HepG2 (cell line): ENCODE measurements around the gene IP6K1. TPM values are rescaled to one million over a fixed set of nuclear protein-coding genes. Genes with fewer than 3 reads are reported as not detected.

Experiments used
- ATAC-seq: fragments of 200-7000 bp; cut with Tn5 transposase; 3 replicates; pipeline ENCODE4 v1.9.1; 2020; ENCODE audit warnings: mild to moderate bottlenecking, moderate library complexity
- BruUV-seq: library from RNA; stranded (reverse); fragments of 400-500 nt; replicated peaks from 2 replicates; lab custom pipeline; 2021; lab: Mats Ljungman, UMichigan
- CTCF ChIA-PET: fragments of 300-600 bp; formaldehyde crosslinking; extraction: SDS; loops from one replicate; lab custom pipeline; 2021; ENCODE audit warnings: low total read pairs, inconsistent platforms, low intra/inter-chr PET ratio; lab: Yijun Ruan, JAX
- POLR2A ChIA-PET: fragments of 350-600 bp; sonication (Branson Sonifier 250); formaldehyde crosslinking; loops from one replicate; lab custom pipeline; 2020; ENCODE audit warnings: antibody characterized with exemption, inconsistent platforms; lab: Yijun Ruan, JAX
- DNase-seq: peaks from one replicate; pipeline ENCODE4 v3.0.0-alpha.2; 2015; ENCODE audit warnings: low spot score
- FAIRE-seq: peaks from 3 replicates; lab custom pipeline; 2011; peaks lifted over from hg19 to GRCh38; lab: Jason Lieb, UNC
- H2AFZ ChIP-seq: one replicate; pipeline ENCODE4 v1.6.1; 2011; ENCODE audit warnings: low read length, inconsistent platforms
- H3K27ac ChIP-seq: fragments of 300-600 bp; 3 replicates; pipeline ENCODE4 v1.8.0; 2011; ENCODE audit warnings: mixed run types, mild to moderate bottlenecking, mixed read lengths, low read length, inconsistent platforms; ENCODE audit not compliant: insufficient read depth; ENCODE audit errors: extremely low read length
- H3K27me3 ChIP-seq, 2 experiments: fragments of 200-600 bp in 1 of 2; 2 replicates in 1 of 2; 3 replicates in 1 of 2; pipeline versions ENCODE4 v1.6.0 to v1.8.0; 2011; ENCODE audit warnings: low read length in 2 of 2, mild to moderate bottlenecking in 2 of 2, moderate library complexity in 2 of 2, inconsistent platforms in 1 of 2; ENCODE audit not compliant: insufficient read depth in 2 of 2, control insufficient read depth in 1 of 2
- H3K36me3 ChIP-seq, 2 experiments: fragments of 200-600 bp in 1 of 2; replicated peaks in 1 of 2; 2 replicates in 1 of 2; 3 replicates in 1 of 2; pipeline versions ENCODE4 v1.5.1 to v1.8.0; 2011; ENCODE audit warnings: low read length in 2 of 2, inconsistent platforms in 1 of 2; ENCODE audit not compliant: insufficient read depth in 2 of 2, control insufficient read depth in 1 of 2
- H3K4me1 ChIP-seq: 2 replicates; pipeline ENCODE4 v1.5.1; 2012; ENCODE audit warnings: low read length, inconsistent platforms; ENCODE audit not compliant: insufficient read depth
- H3K4me2 ChIP-seq: 2 replicates; pipeline ENCODE4 v1.6.0; 2011; ENCODE audit warnings: low read depth, low read length, inconsistent platforms
- H3K4me3 ChIP-seq, 3 experiments: fragments of 200-600 bp in 1 of 3; sonication (generic), shearing (Covaris generic) in 1 of 3; replicated peaks in 1 of 3; 2 replicates each; pipeline ENCODE4 v1.5.1; 2011 to 2016; ENCODE audit warnings: low read length in 3 of 3, inconsistent platforms in 2 of 3, low read depth in 2 of 3, mild to moderate bottlenecking in 2 of 3, control low read depth in 1 of 3, mixed read lengths in 1 of 3; ENCODE audit not compliant: insufficient read depth in 1 of 3
- H3K79me2 ChIP-seq: one replicate; pipeline ENCODE4 v1.6.1; 2011; ENCODE audit warnings: low read length, inconsistent platforms; ENCODE audit not compliant: insufficient read depth
- H3K9ac ChIP-seq: 2 replicates; pipeline ENCODE4 v1.6.0; 2011; ENCODE audit warnings: mild to moderate bottlenecking, low read depth, low read length, inconsistent platforms; ENCODE audit not compliant: insufficient read depth
- H3K9me3 ChIP-seq: 2 replicates; pipeline ENCODE4 v1.5.1; 2012; ENCODE audit warnings: mild to moderate bottlenecking, low read length
- H4K20me1 ChIP-seq: 2 replicates; pipeline ENCODE4 v1.6.0; 2011; ENCODE audit warnings: inconsistent platforms, mild to moderate bottlenecking, low read length, moderate library complexity; ENCODE audit not compliant: insufficient read depth
- EZH2 ChIP-seq: conservative IDR thresholded peaks from 2 replicates; pipeline ENCODE4 v1.6.1; 2012; ENCODE audit warnings: mild to moderate bottlenecking, low read depth, low read length, moderate library complexity
- POLR2AphosphoS5 ChIP-seq: IDR thresholded peaks from 2 replicates; pipeline ENCODE4 v1.6.1; 2012; ENCODE audit warnings: low read depth, low read length
- SRSF1 ChIP-seq: fragments of 200-400 bp; formaldehyde crosslinking; optimal IDR thresholded peaks from 2 replicates; pipeline ENCODE3; 2017; ENCODE audit warnings: mild to moderate bottlenecking, low read depth, low read length, moderate library complexity
- ZBTB3 ChIP-seq: sonication (generic); formaldehyde crosslinking; IDR thresholded peaks from 2 replicates; pipeline ENCODE4 v1.4.0; 2020; ENCODE audit warnings: low read depth, mild to moderate bottlenecking, moderate library complexity, missing genetic modification reagents, borderline replicate concordance
- ZNF530 ChIP-seq: sonication (generic); formaldehyde crosslinking; IDR thresholded peaks from 2 replicates; pipeline ENCODE4 v1.5.0; 2020; ENCODE audit warnings: low read depth, mild to moderate bottlenecking, missing genetic modification reagents
- ZNF546 ChIP-seq: sonication (generic); formaldehyde crosslinking; conservative IDR thresholded peaks from 2 replicates; pipeline ENCODE4 v1.8.1; 2023; ENCODE audit warnings: mild to moderate bottlenecking, missing genetic modification reagents
- WGBS: methylation state at CpG from one replicate; pipeline ENCODE4 v1.1.6; 2017; ENCODE audit warnings: low lambda C conversion rate; 5-methylcytosine and 5-hydroxymethylcytosine counted together
- in situ Hi-C: cut with HindIII; loops from 2 replicates; pipeline ENCODE4 v1.10.0; 2017; ENCODE audit warnings: low pct_unique_long_range_greater_than_20kb; ENCODE audit not compliant: extremely low pct_ligation_motif_present
- intact Hi-C: fragments of 100-400 bp; cut with micrococcal nuclease; formaldehyde crosslinking; loops from one replicate; pipeline ENCODE4 v1.10.0; 2022; ENCODE audit not compliant: unreplicated experiment
- polyA plus RNA-seq, 8 experiments: library from polyadenylated mRNA; depleted of rRNA in 3 of 8; stranded (reverse) in 7 of 8; unstranded in 1 of 8; fragments of >200 nt; fragmentation: Illumina TruSeq in 4 of 8; extraction: Trizol in 4 of 8; gene quantifications; 2 replicates each; pipeline versions ENCODE4 v1.2.1 to v1.2.3, GENCODE V29; 2011 to 2016; ENCODE audit warnings: low read depth in 4 of 8, missing spikeins in 1 of 8, mixed read lengths in 1 of 8; ENCODE audit not compliant: insufficient read depth in 1 of 8
- total RNA-seq, 5 experiments: library from RNA; depleted of rRNA; stranded (reverse); fragments of >200 nt; fragmentation: Illumina TruSeq; extraction: Trizol; gene quantifications; 2 replicates each; pipeline ENCODE4 v1.2.3, GENCODE V29; 2016; ENCODE audit warnings: low read depth in 1 of 5
- TF ChIP-seq, protein P1 (sequence below): sonication (generic); formaldehyde crosslinking; conservative IDR thresholded peaks from 2 replicates; pipeline ENCODE4 v1.4.0; 2020; ENCODE audit warnings: missing genetic modification reagents
- TF ChIP-seq, protein P2 (sequence below), 2 experiments: IDR thresholded peaks; 2 replicates each; pipeline ENCODE4 v1.6.1; 2011 to 2012; ENCODE audit warnings: low read length in 2 of 2, borderline replicate concordance in 1 of 2, low read depth in 1 of 2, mild to moderate bottlenecking in 1 of 2, moderate library complexity in 1 of 2
- TF ChIP-seq, protein P3 (sequence below): sonication (generic); formaldehyde crosslinking; IDR thresholded peaks from 2 replicates; pipeline ENCODE4 v1.8.1; 2022; ENCODE audit warnings: low read depth, mild to moderate bottlenecking, missing genetic modification reagents
- TF ChIP-seq, protein P4 (sequence below): sonication (generic); formaldehyde crosslinking; IDR thresholded peaks from 2 replicates; pipeline ENCODE4 v1.4.0; 2020; ENCODE audit warnings: mild to moderate bottlenecking, missing genetic modification reagents
- TF ChIP-seq, protein P5 (sequence below): sonication (generic); formaldehyde crosslinking; IDR thresholded peaks from 2 replicates; pipeline ENCODE4 v1.8.0; 2022; ENCODE audit warnings: missing genetic modification reagents, low read depth, mild to moderate bottlenecking, borderline replicate concordance

Gene IP6K1
- total and polyA plus RNA-seq, 2 of the 13 experiments (the other 11 are each of a cell fraction or from before 2014, with no cell fraction given): 17.7 to 29.7 TPM

DNA sequence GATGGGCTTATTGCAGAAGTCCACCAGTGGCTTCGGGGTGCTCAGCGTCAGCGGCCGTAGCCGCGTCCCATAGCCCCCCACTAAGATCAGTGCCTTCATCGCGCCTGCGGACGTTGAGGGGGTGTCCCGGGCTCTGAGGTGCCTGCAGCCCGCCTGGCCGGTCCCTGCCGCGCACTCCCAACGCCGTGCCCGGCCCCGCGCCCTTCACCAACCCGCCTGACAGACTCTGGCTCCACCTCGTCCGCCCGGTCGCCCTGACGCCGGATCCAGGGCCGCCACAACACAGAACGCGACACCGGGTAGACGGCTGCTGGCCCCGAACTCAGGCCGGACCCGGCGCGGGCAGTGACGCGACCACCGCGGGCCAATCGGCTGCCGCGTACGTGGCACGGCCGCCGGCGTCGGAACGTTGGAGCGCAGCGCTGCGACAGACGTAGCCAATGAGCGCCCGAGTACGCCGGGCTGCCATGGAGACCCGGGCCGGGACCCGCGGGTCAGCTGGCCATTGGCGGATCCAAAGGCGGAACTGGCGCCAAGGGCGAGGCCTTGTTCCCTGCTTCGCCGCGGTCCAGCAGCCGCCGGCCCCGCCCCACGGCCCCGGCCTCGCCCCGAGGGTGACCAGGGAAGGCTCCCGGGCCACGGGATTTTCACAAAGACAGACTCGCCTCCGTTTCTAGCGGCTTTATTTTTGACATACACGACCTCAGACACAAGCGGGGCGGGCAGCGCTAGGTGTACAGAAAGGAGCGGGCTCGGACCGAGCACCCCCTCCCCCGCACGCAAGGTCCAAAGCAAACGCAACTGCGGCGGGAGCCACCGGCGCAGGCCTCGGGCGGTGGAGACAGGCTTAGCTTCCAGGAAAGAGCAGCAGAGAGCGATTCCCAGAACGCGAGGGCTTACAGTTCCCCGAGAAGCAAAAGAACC, 62.5 kb downstream of the IP6K1 start, which contains the start of gene GMPPB:
TSS of gene GMPPB (minus strand) at position 324 of the 924 bp plus-strand sequence. CDS start at position 99, 225 bp downstream.
- Histone ChIP-seq H3K9ac (peak within 1 kb of the TSS; percentile 95), H3K36me3 (peaks cover 19 to 40% of the 10 kb centered on the region in 2 experiments), H3K9me3 (no peaks in the 10 kb centered on the region), H2AFZ (no peak within 1 kb of the TSS), H3K4me1 (peaks cover 21% of the 10 kb centered on the region), H3K27ac (peak within 1 kb of the TSS; percentile 87), H3K79me2 (peaks cover 13% of the 10 kb centered on the region), H3K4me2 (peak within 1 kb of the TSS; percentile 88), H4K20me1 (no peaks in the 10 kb centered on the region), H3K4me3 (peak within 1 kb of the TSS; percentile 80 to 100 (median 97); a peak in 5 of 6 replicates), H3K27me3 (no peaks in the 10 kb centered on the region)
- DNase-seq (peak; percentile 93), ATAC-seq (peak; percentile 89), FAIRE-seq (peak; percentile 61)
- CTCF ChIA-PET: no interaction called here
- in situ Hi-C loops: no loop called here
- POLR2A ChIA-PET: interaction anchor here (0.8 to 1.8 kb wide), 3 partner anchors 25 to 84 kb away, joined by 3 to 4 read pairs (median 3); partner anchors contain the start of gene INKA1
- intact Hi-C loops: loop anchor here (2.0 kb wide), 1 partner anchor 47 kb away; no protein-coding TSS in a partner anchor
- 1% methylated on average over 28 of the region's 102 CpGs for WGBS
- TSS peak; percentile 53 for BruUV-seq
- TF ChIP-seq ZNF530 (CRISPR knock-in tag) (no peak), EZH2 (no peak), ZBTB3 (CRISPR knock-in tag) (no peak), ZNF546 (CRISPR knock-in tag) (peak; percentile 91), SRSF1 (peak; percentile 63), POLR2AphosphoS5 (peak; percentile 59)
- TF ChIP-seq, protein P1, sequence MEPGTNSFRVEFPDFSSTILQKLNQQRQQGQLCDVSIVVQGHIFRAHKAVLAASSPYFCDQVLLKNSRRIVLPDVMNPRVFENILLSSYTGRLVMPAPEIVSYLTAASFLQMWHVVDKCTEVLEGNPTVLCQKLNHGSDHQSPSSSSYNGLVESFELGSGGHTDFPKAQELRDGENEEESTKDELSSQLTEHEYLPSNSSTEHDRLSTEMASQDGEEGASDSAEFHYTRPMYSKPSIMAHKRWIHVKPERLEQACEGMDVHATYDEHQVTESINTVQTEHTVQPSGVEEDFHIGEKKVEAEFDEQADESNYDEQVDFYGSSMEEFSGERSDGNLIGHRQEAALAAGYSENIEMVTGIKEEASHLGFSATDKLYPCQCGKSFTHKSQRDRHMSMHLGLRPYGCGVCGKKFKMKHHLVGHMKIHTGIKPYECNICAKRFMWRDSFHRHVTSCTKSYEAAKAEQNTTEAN: no peak
- TF ChIP-seq, protein P2, sequence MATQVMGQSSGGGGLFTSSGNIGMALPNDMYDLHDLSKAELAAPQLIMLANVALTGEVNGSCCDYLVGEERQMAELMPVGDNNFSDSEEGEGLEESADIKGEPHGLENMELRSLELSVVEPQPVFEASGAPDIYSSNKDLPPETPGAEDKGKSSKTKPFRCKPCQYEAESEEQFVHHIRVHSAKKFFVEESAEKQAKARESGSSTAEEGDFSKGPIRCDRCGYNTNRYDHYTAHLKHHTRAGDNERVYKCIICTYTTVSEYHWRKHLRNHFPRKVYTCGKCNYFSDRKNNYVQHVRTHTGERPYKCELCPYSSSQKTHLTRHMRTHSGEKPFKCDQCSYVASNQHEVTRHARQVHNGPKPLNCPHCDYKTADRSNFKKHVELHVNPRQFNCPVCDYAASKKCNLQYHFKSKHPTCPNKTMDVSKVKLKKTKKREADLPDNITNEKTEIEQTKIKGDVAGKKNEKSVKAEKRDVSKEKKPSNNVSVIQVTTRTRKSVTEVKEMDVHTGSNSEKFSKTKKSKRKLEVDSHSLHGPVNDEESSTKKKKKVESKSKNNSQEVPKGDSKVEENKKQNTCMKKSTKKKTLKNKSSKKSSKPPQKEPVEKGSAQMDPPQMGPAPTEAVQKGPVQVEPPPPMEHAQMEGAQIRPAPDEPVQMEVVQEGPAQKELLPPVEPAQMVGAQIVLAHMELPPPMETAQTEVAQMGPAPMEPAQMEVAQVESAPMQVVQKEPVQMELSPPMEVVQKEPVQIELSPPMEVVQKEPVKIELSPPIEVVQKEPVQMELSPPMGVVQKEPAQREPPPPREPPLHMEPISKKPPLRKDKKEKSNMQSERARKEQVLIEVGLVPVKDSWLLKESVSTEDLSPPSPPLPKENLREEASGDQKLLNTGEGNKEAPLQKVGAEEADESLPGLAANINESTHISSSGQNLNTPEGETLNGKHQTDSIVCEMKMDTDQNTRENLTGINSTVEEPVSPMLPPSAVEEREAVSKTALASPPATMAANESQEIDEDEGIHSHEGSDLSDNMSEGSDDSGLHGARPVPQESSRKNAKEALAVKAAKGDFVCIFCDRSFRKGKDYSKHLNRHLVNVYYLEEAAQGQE (IDR thresholded peaks at IDR 0.05; ENCODE audit: borderline replicate concordance in 1 of 2, low read depth in 1 of 2, low read length in 2 of 2): no peak
- TF ChIP-seq, protein P3, sequence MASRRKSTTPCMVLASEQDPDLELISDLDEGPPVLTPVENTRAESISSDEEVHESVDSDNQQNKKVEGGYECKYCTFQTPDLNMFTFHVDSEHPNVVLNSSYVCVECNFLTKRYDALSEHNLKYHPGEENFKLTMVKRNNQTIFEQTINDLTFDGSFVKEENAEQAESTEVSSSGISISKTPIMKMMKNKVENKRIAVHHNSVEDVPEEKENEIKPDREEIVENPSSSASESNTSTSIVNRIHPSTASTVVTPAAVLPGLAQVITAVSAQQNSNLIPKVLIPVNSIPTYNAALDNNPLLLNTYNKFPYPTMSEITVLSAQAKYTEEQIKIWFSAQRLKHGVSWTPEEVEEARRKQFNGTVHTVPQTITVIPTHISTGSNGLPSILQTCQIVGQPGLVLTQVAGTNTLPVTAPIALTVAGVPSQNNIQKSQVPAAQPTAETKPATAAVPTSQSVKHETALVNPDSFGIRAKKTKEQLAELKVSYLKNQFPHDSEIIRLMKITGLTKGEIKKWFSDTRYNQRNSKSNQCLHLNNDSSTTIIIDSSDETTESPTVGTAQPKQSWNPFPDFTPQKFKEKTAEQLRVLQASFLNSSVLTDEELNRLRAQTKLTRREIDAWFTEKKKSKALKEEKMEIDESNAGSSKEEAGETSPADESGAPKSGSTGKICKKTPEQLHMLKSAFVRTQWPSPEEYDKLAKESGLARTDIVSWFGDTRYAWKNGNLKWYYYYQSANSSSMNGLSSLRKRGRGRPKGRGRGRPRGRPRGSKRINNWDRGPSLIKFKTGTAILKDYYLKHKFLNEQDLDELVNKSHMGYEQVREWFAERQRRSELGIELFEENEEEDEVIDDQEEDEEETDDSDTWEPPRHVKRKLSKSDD (CRISPR knock-in tag): peak; percentile 49; the same call in 1 of the 2 replicates
- TF ChIP-seq, protein P4, sequence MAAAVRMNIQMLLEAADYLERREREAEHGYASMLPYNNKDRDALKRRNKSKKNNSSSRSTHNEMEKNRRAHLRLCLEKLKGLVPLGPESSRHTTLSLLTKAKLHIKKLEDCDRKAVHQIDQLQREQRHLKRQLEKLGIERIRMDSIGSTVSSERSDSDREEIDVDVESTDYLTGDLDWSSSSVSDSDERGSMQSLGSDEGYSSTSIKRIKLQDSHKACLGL (CRISPR knock-in tag): peak; percentile 93
- TF ChIP-seq, protein P5, sequence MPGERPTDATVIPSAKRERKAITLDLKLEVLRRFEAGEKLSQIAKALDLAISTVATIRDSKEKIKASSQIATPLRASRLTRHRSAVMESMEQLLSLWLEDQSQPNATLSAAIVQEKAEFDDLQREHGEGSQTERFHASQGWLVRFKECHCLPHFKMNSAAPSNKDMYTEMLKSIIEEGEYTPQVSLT (CRISPR knock-in tag): no peak
